ENCODE results near the gene EFTUD2. TPM values are rescaled to one million over a fixed set of nuclear protein-coding genes. Genes with fewer than 3 reads are reported as not detected.

EFTUD2 gene
- total RNA-seq, 1 donor from 2014 or later: 102 TPM

GRCh38 chr17:44925731-44926697, 26.8 kb upstream of the EFTUD2 start:
- peaks cover 2% of the 10 kb centered on the region for H3K27me3 Mint-ChIP-seq (ENCODE audit: unreplicated experiment)
- H3K27ac Mint-ChIP-seq (ENCODE audit: unreplicated experiment): no peak overlapping the region
- DNase-seq: no peak
- no peaks in the 10 kb centered on the region for H3K4me1 Mint-ChIP-seq (ENCODE audit: low read depth, unreplicated experiment)
- no peaks in the 10 kb centered on the region for H3K36me3 Mint-ChIP-seq (ENCODE audit: unreplicated experiment)
- peaks cover 1% of the 10 kb centered on the region for H3K9me3 Mint-ChIP-seq (ENCODE audit: unreplicated experiment)
- TF ChIP-seq CTCF (IDR thresholded peaks at IDR 0.05; ENCODE audit: partially characterized antibody, unreplicated experiment): no peak
- H3K4me3 Mint-ChIP-seq (ENCODE audit: unreplicated experiment): no peak overlapping the region

DNA sequence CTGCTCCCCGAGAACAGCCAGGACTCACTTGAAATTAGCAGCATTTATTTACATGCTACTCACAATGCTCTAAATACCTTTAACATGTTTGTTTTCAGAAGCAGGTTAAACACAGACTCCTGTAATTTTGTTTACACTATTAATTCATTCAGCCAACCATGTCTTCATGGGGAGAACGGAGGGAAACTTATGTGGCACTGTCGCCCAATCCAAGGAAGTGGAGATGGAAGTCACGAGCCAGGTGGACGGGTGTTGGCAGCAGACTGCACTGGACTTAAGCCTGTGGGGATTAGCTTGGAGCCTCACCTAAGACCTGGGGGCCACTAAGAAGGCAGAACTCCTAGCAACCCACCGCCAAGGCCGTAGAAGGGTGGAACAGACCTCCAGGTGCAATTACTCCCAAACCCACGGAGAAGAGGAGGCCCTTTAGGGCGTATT, 24.9 kb upstream of the EFTUD2 start:
- H3K27me3 Mint-ChIP-seq (ENCODE audit: unreplicated experiment): peaks cover 1% of the 10 kb centered on the region
- H3K4me1 Mint-ChIP-seq (ENCODE audit: low read depth, unreplicated experiment): peaks cover 5% of the 10 kb centered on the region
- H3K9me3 Mint-ChIP-seq (ENCODE audit: unreplicated experiment): peaks cover 4% of the 10 kb centered on the region
- no peak for DNase-seq
- no peak overlapping the region for H3K4me3 Mint-ChIP-seq (ENCODE audit: unreplicated experiment)
- H3K27ac Mint-ChIP-seq (ENCODE audit: unreplicated experiment): no peak overlapping the region
- TF ChIP-seq CTCF (IDR thresholded peaks at IDR 0.05; ENCODE audit: partially characterized antibody, unreplicated experiment): no peak
- no peaks in the 10 kb centered on the region for H3K36me3 Mint-ChIP-seq (ENCODE audit: unreplicated experiment)

- TF ChIP-seq CTCF (IDR thresholded peaks at IDR 0.05; ENCODE audit: partially characterized antibody, unreplicated experiment): no peak
- H3K4me3 Mint-ChIP-seq (ENCODE audit: unreplicated experiment): no peak overlapping the region
- peaks cover 4% of the 10 kb centered on the region for H3K9me3 Mint-ChIP-seq (ENCODE audit: unreplicated experiment)
- H3K27me3 Mint-ChIP-seq (ENCODE audit: unreplicated experiment): peaks cover 1% of the 10 kb centered on the region
- no peaks in the 10 kb centered on the region for H3K36me3 Mint-ChIP-seq (ENCODE audit: unreplicated experiment)
- DNase-seq: no peak
- no peak overlapping the region for H3K27ac Mint-ChIP-seq (ENCODE audit: unreplicated experiment)
- H3K4me1 Mint-ChIP-seq (ENCODE audit: low read depth, unreplicated experiment): peaks cover 5% of the 10 kb centered on the region
Observed at GRCh38 chr17:44922746-44923470, 23.7 kb upstream of the EFTUD2 start.

- no peak for DNase-seq
- H3K4me3 Mint-ChIP-seq (ENCODE audit: unreplicated experiment): no peak overlapping the region
- H3K27me3 Mint-ChIP-seq (ENCODE audit: unreplicated experiment): peaks cover 1% of the 10 kb centered on the region
- TF ChIP-seq CTCF (IDR thresholded peaks at IDR 0.05; ENCODE audit: partially characterized antibody, unreplicated experiment): no peak
- H3K27ac Mint-ChIP-seq (ENCODE audit: unreplicated experiment): no peak overlapping the region
- H3K9me3 Mint-ChIP-seq (ENCODE audit: unreplicated experiment): peaks cover 4% of the 10 kb centered on the region
- peaks cover 5% of the 10 kb centered on the region for H3K4me1 Mint-ChIP-seq (ENCODE audit: low read depth, unreplicated experiment)
- no peaks in the 10 kb centered on the region for H3K36me3 Mint-ChIP-seq (ENCODE audit: unreplicated experiment)
Observed at GRCh38 chr17:44922136-44922535, 22.9 kb upstream of the EFTUD2 start.
